NAMALWA (cell line): ENCODE results near the gene BCO2.

ENCODE experiments used
- DNase-seq: peaks from one replicate; pipeline ENCODE4 v3.0.0-alpha.2; 2015; ENCODE audit warnings: low spot score

BCO2 gene

DNA sequence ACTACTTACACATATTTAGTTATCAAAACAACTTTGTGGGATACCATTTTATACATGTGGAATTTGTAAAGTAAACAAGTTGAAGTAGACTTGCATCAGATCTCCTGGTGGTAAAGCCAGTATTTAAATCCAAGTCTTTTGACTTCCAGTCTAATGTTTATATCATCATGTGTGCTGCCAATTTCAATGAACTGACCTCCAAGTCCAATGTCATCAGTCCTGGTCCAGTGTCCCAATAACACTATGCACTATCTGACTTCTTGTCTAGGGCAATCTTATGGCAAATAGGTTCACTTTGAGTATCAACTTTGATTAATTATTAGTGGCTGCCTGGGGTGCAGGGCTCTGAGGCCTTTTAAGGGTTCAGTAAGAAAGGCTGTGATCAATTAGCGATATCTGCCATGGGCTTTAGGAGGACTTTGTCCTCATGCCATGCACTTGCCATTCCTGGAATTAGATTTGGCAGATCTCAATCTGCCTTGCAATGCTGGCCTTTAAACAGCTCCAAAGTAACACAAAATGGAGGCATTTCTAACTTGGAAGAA is 41.3 kb downstream of the BCO2 start:
- no peak for DNase-seq

DNA sequence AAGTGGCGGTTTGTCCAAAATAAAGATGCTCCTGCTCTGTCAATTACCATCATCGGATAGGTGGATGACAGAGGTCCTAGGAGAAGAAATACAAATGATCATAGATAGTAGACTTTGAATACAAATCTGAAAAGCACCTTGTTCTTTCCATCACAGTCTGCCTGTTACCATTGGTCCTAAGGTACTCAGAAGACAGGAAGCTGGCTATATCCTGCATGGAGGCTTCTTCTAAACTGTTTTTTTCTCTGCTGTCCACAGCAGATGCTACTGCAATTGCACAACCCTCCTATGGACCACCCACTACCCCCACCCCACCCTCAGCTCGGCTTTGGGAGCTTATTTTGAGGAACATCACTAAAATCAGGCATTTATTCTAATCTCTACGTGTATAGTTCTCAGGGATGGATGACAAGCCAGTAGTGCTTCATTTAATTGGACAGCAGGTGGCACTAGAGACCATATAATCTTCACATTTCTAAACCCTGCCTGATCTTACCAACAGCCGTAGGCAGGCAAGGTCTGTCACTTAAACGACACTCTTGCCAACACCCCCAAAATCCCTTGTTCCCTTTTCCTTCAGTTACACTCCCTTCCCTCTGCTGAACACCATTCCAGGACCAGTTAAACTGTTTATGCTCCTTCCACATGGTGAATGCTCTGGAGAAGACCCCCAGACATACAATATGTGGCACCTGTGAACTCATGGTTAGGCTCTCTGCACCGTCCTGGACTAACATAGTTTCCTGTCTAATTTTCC is 44.3 kb downstream of the BCO2 start:
- DNase-seq, result peak; percentile 88

DNA sequence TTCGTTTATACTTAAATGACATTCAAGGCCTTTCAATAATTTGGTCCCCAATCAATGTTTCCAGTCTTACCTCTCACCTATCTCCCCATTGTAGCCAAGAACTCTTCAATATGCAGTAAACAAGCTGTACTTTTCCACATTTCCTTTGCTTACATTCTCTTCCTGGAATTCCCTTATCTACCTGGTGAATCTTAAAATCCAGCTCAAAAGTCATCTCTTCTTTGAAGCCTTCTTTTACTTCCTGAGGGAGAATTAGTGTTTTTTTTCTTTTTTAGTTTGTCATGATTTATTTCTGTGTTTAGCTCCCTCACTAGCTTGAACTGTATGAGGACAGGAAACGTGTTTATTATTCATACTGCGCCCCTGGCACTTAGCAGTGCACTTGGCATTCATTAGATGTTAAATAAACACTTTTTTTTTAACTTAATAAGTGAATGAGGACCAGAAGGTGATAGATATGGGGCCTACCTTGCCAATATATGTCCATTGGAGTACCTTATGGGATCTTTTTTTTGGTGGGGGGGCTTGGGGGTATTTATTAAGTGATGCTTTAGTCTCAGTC is 46.0 kb downstream of the BCO2 start:
- no peak for DNase-seq

DNA sequence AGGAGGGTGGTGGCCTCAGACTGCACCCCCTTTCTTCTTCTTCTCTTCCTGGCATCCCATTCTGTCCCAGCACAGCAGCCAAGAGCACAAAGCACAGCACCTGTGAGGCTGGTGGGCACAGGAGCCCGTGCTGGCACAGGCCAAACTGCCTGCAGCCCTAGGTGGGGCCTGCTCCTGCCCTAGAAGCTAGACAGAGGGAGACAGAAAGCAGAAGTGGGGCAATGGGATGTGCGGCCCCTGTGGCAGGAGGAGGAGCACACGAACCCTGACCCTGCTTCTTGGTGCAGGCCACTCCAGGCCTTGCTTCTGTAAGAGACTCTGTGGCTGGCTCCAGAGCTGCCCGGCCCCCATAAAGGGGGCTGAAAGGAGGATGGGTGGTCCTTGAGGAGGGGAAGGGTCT is 47.0 kb downstream of the BCO2 start:
- DNase-seq, result no peak

DNA sequence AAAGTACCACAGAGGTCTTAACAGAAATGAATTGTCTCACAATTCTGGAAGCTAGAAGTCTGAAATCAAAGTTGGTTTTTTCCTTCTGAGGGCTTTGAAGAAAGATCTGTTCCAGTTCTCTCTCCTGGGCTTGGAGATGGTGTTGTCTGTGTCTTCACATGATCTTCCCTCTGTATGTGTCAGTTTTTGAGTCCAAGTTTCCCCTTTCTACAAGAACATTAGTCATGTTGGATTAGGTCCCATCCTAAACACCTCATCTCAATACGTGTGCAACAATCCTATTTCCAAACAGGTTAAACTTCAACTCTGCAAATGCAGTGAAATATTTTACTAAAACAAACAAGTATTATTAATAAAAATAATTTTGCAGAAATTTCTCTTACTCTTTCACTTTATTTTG is 47.8 kb downstream of the BCO2 start:
- DNase-seq, result no peak

DNA sequence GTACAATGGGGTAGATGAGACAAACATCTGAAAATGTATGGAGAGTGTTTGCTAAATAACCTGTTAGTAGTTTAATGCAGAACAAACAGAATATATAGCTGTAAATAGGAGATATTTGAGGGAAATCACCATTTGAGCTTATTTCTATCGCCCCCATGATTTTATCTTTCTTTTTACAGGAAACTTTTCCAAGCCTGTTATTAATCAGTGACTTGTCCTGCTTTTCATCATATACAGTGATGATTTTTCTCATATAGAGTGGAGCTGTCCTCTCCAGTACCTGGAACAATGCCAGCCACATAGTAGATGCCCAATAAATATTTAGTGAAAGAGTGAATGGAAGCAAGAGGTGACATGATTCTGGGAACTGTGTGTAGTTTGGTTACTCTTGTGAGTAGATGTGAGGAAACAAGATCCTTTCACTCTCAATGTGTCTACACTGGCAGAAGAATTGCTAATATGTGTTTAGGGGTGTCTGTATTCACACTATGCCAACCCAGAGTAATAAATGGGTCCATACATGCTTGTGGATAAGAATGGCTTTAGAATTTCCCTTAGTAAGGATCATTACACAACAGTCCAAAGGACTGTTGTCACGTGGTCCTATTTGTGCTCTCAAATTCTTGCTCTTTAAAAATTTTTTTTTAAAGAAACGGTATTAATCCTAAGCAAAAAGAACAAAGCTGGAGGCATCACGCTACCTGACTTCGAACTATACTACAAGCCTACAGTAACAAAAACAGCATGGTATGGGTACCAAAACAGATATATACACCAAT is 48.6 kb downstream of the BCO2 start:
- no peak for DNase-seq

DNA sequence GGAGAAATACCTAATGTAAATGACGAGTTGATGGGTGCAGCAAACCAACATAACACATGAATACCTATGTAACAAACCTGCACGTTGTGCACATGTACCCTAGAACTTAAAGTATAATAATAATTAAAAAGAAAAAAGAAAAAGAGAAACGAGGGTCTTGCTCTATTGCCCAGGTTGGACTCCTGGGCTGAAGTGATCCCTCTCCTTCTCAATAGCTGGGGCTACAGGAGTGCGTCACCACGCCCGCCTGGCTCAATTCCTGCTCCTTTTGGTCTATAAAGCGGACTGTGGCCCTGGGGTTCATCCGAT is 50.4 kb downstream of the BCO2 start:
- no peak for DNase-seq

DNA sequence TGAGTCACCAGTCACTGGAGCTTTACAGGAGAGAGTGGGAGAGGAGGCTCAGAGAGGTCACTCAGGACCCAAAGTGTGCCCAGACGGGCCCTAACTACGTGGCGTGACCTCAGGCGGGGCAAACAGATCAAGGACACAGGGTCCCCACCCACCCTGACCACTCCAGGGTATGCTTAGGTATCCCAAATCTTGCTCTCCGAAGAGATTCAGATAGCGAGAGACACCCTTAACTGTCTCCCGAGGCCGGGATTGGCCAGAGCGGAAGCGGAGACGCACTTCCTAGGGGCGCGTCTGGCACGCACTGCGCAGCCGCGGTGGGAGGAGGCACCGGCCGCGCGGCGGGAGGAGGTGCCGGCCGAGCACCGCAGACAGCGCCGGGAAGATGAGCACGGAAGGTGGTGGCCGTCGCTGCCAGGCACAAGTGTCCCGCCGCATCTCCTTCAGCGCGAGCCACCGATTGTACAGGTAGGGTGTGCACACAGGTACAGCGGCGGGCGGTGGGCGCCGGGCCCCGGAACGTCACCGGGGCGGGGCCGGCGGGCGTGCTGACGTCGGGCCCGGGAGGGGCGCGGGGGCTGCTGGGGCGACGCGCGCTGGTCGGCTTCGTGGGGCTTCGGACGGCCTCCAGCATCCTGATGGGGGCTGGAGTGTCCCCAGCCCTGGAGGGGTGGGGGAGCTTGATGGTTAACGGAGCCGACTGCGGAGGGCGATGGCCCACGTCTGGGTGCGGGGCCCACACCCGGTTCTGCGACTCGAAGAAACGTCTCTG is 50.9 kb downstream of the BCO2 start, which contains the start of gene PTS:
Gene PTS, plus strand, starts transcription at position 367 of the 769 bp plus-strand sequence. Its CDS starts 16 bp downstream, at position 383.
- DNase-seq, result peak; percentile 90

DNA sequence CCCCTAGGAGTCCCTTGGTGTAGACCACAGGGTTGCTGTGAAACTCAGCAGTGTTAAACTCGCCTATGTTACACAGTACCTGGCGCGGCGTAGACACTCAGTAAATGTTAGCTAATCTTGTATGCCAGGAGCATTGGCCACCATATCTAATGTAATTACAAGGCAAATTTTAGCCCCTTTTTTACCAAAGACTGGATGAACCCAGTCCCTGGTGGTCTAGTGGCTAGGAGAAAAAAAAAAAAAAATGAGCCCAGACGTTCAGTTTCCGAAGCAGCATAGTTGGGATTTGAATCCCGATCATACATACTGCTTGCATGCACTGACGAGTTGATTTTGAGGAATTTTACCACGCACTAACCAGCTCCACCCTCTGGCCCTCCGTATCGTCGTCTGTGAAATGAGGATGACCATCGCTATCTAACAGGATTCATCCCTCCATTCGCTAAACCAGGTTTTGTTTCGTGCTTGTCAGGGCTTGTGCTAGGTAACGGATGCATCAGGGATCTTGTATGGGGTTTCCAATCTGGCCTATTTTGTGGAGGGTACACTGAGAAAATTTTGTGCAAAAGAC is 51.6 kb downstream of the BCO2 start:
- no peak for DNase-seq

DNA sequence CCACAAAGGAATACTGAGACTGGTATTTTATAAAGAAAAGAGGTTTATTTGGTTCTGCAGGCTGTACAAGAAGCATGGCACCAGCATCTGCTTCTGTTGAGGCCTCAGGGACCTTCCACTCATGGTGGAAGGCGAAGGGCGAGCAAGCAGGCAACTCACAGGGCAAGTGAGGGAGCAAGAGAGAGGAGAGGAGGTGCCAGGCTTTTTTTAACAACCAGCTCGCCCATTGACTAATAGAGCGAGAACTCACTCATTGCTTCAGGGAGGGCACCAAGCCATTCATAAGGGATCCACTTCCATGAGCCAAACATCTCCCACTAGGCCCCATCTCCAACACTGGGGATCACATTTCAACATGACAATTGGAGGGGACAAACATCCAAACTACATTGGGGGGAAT is 52.2 kb downstream of the BCO2 start:
- DNase-seq, result no peak

DNA sequence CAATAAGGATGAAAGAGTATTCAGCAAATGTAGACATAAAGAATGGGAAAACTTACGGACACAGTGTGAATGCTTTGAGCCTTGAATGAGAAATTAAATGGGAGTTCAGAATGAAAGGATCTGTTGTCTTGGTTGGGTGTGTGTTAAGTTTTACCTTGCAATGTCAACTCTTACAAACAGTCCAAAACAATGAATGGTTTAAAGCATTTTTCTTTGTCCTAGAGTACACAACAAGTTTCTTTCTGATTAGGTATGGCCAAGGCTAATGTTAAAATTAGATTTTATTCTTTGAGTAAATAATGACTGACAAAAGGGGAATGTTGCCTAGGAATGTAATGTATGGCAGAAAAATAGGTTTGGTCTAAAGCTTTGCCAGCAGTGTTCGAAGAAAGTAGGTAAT is 53.4 kb downstream of the BCO2 start:
- DNase-seq, result no peak

DNA sequence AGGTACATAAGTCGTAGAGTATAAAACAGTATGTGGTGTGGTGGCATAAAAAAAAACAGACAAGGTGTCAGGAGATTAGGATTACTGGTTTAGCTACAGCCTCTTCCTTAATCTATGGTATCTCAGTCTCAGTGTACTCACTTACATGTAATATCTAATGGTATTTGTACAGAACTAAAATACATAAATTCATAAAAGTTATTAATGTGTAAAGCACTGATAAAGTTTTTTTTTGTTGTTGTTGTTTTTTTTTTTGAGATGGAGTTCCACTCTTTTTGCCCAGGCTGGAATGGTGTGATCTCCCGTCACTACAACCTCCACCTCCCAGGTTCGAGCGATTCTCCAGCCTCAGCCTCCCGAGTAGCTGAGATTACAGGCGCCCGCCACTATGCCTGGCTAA is 53.8 kb downstream of the BCO2 start:
- no peak for DNase-seq

DNA sequence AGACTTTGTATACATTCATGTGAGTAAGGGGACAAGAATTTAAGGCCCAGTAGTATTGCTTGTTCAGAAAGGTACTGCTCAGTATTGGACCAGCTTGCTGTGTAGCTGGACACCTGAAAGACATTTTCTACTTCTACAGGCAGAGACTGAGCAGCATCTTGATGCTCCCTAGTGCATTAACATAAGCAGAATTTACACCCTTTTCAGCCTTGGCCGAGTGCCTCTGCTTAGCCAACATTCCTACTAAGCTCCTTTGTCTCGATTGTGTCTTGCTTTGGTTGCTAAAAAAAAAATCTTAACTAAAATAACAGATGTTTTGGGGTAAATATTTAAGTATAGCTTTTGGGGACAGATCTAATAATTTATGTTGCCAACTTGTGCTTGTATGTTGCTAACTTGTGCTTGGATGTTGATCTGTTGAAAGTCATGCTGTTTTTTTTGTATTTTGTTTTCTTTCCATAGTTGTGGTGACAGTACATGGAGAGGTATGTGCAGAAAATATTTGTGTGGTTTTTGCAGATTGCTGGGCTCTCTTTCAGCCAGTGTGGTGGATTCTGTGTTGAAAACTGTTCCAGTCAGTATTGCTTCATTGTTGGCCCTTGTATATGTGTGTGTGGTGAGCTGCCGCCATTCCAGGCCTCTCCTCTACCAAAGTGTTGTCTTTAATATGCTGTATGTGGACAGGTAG is 54.6 kb downstream of the BCO2 start:
- DNase-seq, result no peak

DNA sequence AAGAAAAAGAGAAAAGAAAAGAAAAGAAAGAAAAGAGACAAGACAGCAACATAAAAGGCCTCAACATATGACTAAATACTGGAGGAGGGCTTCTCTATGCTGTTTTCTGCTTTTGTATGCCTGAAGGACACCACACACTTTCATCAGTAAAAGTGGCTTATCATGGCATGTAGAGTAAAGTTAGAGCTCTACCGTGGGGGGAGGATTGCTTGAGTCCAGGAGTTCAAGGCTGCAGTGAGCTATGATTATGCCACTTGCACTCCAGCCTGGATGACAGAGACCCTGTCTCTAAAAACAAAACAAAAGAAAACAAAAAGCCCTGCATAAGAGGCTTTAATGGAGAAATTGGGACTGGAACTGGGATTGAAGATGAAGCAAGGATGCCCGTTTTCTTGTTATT is 56.6 kb downstream of the BCO2 start:
- no peak for DNase-seq

DNA sequence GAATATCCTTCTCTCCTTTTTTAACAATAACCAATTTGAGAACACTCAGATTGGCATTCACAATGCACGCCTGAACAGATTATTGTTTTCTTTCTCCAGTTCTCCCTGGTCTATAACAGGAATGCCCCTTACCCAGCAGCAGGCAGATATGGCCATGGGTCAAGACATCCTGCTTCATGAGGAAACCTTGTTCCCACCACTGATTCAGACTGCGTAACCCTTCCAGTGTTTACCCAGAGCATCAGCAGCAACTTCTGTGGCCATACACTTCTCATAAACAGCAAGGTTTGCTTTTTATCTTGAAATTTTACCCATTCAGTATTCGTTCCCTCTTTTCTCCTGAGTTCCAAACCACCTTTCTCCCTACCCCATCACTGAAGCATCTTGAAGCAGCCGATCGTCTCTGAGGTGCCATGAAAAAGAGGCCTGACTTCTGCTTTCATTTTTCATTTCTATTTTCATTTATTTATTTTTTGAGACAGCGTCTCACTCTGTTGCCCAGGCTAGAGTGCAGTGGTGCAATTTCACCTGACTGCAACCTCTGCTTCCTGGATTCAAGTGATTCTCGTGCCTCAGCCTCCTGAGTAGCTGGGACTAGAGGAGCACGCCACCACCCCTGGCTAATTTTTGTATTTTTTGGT is 60.6 kb downstream of the BCO2 start:
- DNase-seq, result no peak

DNA sequence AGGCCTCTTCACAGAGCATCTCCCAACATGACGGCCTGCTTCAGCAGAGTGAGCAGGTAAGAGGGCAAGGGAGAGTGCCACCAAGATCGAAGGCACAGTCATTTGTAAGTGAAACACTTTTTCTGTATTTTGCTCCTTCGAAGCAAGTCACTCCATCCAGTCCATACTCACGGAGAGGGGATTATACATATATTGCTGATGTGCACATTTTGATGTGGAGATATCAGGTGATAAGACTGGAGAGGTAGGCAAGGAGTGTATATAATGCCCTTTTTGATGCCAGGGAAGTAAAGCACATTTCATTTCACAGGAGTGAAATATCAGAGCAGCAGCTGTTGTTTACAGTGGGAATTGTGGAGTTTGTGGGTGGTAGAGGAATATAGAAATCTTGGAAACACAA is 62.1 kb downstream of the BCO2 start:
- no peak for DNase-seq

DNA sequence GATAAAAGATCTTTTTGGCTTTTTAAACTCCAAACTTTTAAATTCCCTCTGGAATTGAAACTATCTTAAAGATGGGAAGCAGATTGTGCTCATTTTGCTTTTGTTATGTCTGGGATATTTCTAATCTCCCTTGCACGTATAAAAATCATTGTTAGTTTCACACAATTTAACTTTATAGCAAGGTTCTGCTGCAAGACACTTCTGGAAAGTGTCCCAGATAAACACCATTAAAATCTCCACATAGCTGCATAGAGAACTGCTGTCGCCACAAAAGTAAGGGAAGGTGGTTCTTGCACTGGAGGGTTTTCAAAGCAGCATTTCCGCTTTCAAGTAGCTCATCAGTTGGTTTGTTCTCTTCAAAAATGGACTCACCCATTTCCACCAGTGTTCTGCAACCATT is 62.7 kb downstream of the BCO2 start:
- no peak for DNase-seq

DNA sequence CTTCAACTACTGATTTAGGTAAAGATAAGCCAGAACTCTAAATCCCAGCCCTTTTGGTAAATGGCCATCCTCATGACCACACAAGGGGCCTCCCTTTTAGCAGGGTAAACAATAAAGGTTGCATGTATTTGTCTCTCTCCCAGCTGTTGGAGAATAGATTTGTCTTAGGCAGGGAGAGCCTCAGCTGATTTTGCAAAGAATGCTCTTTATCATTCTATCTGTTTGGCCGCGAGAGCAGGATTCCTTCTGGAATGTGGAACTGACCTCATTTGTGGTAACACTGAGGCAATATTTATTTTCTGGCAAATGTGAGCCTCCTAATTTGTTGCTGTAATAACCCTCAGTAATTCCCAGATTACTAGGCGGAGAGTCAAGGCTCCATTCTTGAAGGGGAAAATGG is 66.2 kb downstream of the BCO2 start:
- DNase-seq, result no peak

DNA sequence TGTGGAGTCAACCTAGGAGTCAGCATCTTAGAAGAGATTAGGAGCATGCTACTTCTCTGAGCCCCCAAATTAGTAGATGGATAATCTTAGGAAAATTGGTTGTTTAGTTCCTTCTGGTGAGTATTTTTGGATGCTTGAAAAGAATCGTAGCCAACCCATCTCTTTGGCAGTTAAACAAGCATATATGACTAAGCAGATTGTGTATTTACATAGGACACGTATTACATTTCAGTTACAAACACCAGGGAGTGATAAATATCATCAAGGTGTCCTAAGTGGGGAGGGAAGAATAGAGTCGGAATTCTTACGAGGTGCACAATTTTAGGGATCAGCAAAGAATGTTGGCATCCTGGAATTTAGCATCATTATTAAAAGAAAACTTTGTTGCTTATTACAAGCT is 71.9 kb downstream of the BCO2 start:
- no peak for DNase-seq

DNA sequence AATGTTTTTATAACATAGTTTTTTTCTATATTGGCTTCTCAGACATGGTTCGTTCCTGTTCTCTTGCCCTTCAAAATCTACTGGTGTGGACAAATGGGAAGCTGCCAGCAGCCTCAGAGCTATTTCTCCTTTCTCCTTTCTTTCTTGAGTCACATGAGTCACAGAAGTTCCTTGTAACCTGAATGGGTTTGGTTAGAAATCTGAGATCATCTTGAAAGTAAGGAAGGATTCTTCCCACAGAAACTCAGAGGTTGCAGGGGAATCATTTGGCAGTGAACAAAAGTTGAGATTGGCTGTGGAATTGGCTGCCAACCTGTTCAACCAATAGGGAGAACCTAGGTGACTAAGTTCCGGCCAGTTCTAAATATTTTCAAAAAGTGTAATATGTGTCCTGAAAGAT is 72.9 kb downstream of the BCO2 start:
- no peak for DNase-seq
